ENCODE data around the gene CCSER1. TPM values are rescaled to one million over a fixed set of nuclear protein-coding genes. Genes with fewer than 3 reads are reported as not detected.

The CCSER1 gene
- total and polyA plus RNA-seq, 2 of the 8 experiments (the other 6 are each of a cell fraction or from before 2014, with no cell fraction given): 0.26 to 0.84 TPM

- Histone ChIP-seq H2AFZ (ENCODE audit: low read length) (no peak overlapping the region), H2AK5ac (ENCODE audit: low read depth, low read length) (no peak overlapping the region), H2BK5ac (ENCODE audit: low read depth, low read length) (no peak overlapping the region), H3K36me3 (ENCODE audit: control insufficient read depth in 2 of 4, insufficient read depth in 4 of 4, low read length in 3 of 4) (no peaks in the 10 kb centered on the region), H4K20me1 (replicated peaks in 1 of 2; ENCODE audit: control insufficient read depth in 1 of 2, insufficient read depth in 2 of 2, low read length in 2 of 2) (no peaks in the 10 kb centered on the region), H2BK20ac (ENCODE audit: low read length) (no peak overlapping the region), H2BK120ac (replicated peaks; ENCODE audit: low read depth, low read length) (no peak overlapping the region), H4K8ac (ENCODE audit: extremely low read depth, insufficient read depth, low read length) (no peak overlapping the region), H3K14ac (ENCODE audit: insufficient read length) (no peak overlapping the region), H2BK12ac (ENCODE audit: low read depth, low read length) (no peak overlapping the region), H4K91ac (replicated peaks; ENCODE audit: insufficient read length, low read length) (no peak overlapping the region), H3K4me1 (replicated peaks in 1 of 4; ENCODE audit: control insufficient read depth in 3 of 4, insufficient read depth in 4 of 4, low read length in 3 of 4) (peaks cover 0 to 6% (median under 1%) of the 10 kb centered on the region in 4 experiments; a peak in 3 of 7 replicates), H3K4me3 (ENCODE audit: extremely low read depth in 1 of 4, insufficient read depth in 2 of 4, low read depth in 3 of 4, low read length in 4 of 4) (no peak overlapping the region), H2BK15ac (ENCODE audit: low read length) (no peak overlapping the region), H3K79me1 (ENCODE audit: low read depth, low read length) (no peaks in the 10 kb centered on the region), H3K79me2 (ENCODE audit: control insufficient read depth in 1 of 2, insufficient read depth in 2 of 2, low read length in 2 of 2) (no peaks in the 10 kb centered on the region), H3K27me3 (replicated peaks in 1 of 4; ENCODE audit: control insufficient read depth in 3 of 4, extremely low read depth in 1 of 4, insufficient read depth in 3 of 4, low read length in 3 of 4) (no peaks in the 10 kb centered on the region), H3K4ac (replicated peaks; ENCODE audit: insufficient read length, low read depth, low read length) (no peak overlapping the region), H4K5ac (ENCODE audit: insufficient read length, low read depth, low read length) (no peak overlapping the region), H3K23me2 (ENCODE audit: low read depth, low read length) (no peaks in the 10 kb centered on the region; the same call in 1 of the 2 replicates), H3K56ac (replicated peaks; ENCODE audit: insufficient read length, low read depth, low read length) (no peak overlapping the region), H3K27ac (ENCODE audit: low read depth, low read length) (no peak overlapping the region), H3K4me2 (ENCODE audit: insufficient read depth in 1 of 2, low read depth in 2 of 2, low read length in 2 of 2) (no peak overlapping the region), H3K18ac (ENCODE audit: extremely low read depth, low read length) (no peak overlapping the region), H3K23ac (ENCODE audit: insufficient read length) (no peak overlapping the region), H3K9ac (replicated peaks in 1 of 4; ENCODE audit: extremely low read depth in 1 of 4, low read depth in 3 of 4, low read length in 3 of 4) (no peak overlapping the region), H3K9me3 (ENCODE audit: insufficient read depth in 2 of 2, low read depth in 1 of 2, low read length in 1 of 2) (no peaks in the 10 kb centered on the region)
- TF ChIP-seq SUZ12 (IDR thresholded peaks at IDR 0.05; ENCODE audit: low read length) (no peak), CREB1 (IDR thresholded peaks at IDR 0.05) (no peak), ATF2 (IDR thresholded peaks at IDR 0.05; ENCODE audit: low read length) (no peak), SP4 (IDR thresholded peaks at IDR 0.05; ENCODE audit: low read length) (no peak), HDAC2 (IDR thresholded peaks at IDR 0.05; ENCODE audit: borderline replicate concordance in 1 of 2, low read depth in 2 of 2, low read length in 2 of 2) (no peak), RBBP5 (IDR thresholded peaks at IDR 0.05; ENCODE audit: borderline replicate concordance, low read depth, low read length) (no peak)
- 100% methylated on average over 1 of the region's 1 CpG; no CpG with 5 or more reads in 1 of the 2 experiments for WGBS, 2 experiments (ENCODE audit: extremely low coverage in 1 of 2, insufficient coverage in 1 of 2, insufficient read length in 1 of 2, insufficient replicate concordance in 2 of 2, low coverage in 1 of 2, low lambda C conversion rate in 2 of 2, missing lambda C conversion rate in 1 of 2)
- CTCF ChIA-PET (ENCODE audit: partially characterized antibody): interaction anchor here (0.7 to 1.1 kb wide), 3 partner anchors 8 to 179 kb away, joined by 3 read pairs; no protein-coding TSS in a partner anchor
- DNase-seq (ENCODE audit: low read depth in 1 of 2, low spot score in 2 of 2) (no peak), FAIRE-seq (no peak)
- POLR2A ChIA-PET (ENCODE audit: partially characterized antibody): no interaction called here
These were observed 82.7 kb downstream of the CCSER1 start for GRCh38 chr4:90209922-90210321.
